Neuronal stem cell (in vitro differentiated cells): ENCODE data around the gene SH3PXD2A.

ENCODE experiments used
- DNase-seq: peaks from one replicate; pipeline ENCODE4 v3.0.0-alpha.2; 2013; ENCODE audit warnings: low spot score
- H2AFZ ChIP-seq: one replicate; pipeline ENCODE4 v1.6.1; 2013; ENCODE audit warnings: mild to moderate bottlenecking, low read length, inconsistent platforms
- H2AK5ac ChIP-seq: 2 replicates; pipeline ENCODE4 v1.6.1; 2013; ENCODE audit warnings: low read depth, mild to moderate bottlenecking, inconsistent platforms, low read length, moderate library complexity, mixed read lengths
- H2BK120ac ChIP-seq: 2 replicates; pipeline ENCODE4 v1.6.1; 2013; ENCODE audit warnings: low read depth, mild to moderate bottlenecking, inconsistent platforms, low read length, moderate library complexity, mixed read lengths
- H2BK12ac ChIP-seq: one replicate; pipeline ENCODE4 v1.6.1; 2013; ENCODE audit warnings: low read length, inconsistent platforms
- H2BK15ac ChIP-seq: 2 replicates; pipeline ENCODE4 v1.6.1; 2013; ENCODE audit warnings: mild to moderate bottlenecking, low read length, inconsistent platforms, mixed read lengths
- H2BK5ac ChIP-seq: one replicate; pipeline ENCODE4 v1.6.1; 2013; ENCODE audit warnings: inconsistent platforms, mild to moderate bottlenecking, low read length, moderate library complexity
- H3K14ac ChIP-seq: one replicate; pipeline ENCODE4 v1.6.1; 2013; ENCODE audit warnings: low read length, inconsistent platforms
- H3K18ac ChIP-seq: 2 replicates; pipeline ENCODE4 v1.6.1; 2013; ENCODE audit warnings: low read length, inconsistent platforms
- H3K23ac ChIP-seq: 2 replicates; pipeline ENCODE4 v1.6.1; 2013; ENCODE audit warnings: low read depth, mild to moderate bottlenecking, mixed read lengths, low read length, inconsistent platforms; ENCODE audit not compliant: poor library complexity
- H3K27ac ChIP-seq: replicated peaks from 3 replicates; pipeline ENCODE4 v1.5.1; 2013; ENCODE audit warnings: low read length, inconsistent platforms
- H3K27me3 ChIP-seq, 3 experiments: 2 replicates each; pipeline ENCODE4 v1.6.1; 2013; ENCODE audit warnings: low read length in 3 of 3, mild to moderate bottlenecking in 2 of 3, inconsistent platforms in 1 of 3, low read depth in 1 of 3, mixed read lengths in 1 of 3, moderate library complexity in 1 of 3; ENCODE audit not compliant: control insufficient read depth in 3 of 3, insufficient read depth in 3 of 3
- H3K36me3 ChIP-seq, 2 donors: replicated peaks in 1 of 2; 2 replicates each; pipeline ENCODE4 v1.6.1; 2013; ENCODE audit warnings: low read length in 2 of 2; ENCODE audit not compliant: control insufficient read depth in 2 of 2, insufficient read depth in 2 of 2
- H3K4ac ChIP-seq: 2 replicates; pipeline ENCODE4 v1.6.1; 2013; ENCODE audit warnings: inconsistent platforms, mild to moderate bottlenecking, low read length, moderate library complexity
- H3K4me1 ChIP-seq, 2 donors: 1 replicate in 1 of 2; 2 replicates in 1 of 2; pipeline ENCODE4 v1.6.1; 2013; ENCODE audit warnings: low read length in 2 of 2, low read depth in 1 of 2; ENCODE audit not compliant: control insufficient read depth in 2 of 2, insufficient read depth in 1 of 2
- H3K4me2 ChIP-seq: one replicate; pipeline ENCODE4 v1.6.1; 2013; ENCODE audit warnings: mild to moderate bottlenecking, low read length, inconsistent platforms; ENCODE audit not compliant: insufficient read depth, poor library complexity, severe bottlenecking
- H3K4me3 ChIP-seq, 2 donors: 2 replicates each; pipeline ENCODE4 v1.5.1; 2013; ENCODE audit warnings: low read length in 2 of 2, mild to moderate bottlenecking in 2 of 2, inconsistent platforms in 1 of 2, moderate library complexity in 1 of 2
- H3K79me1 ChIP-seq: one replicate; pipeline ENCODE4 v1.6.1; 2013; ENCODE audit warnings: low read depth, mild to moderate bottlenecking, inconsistent platforms, low read length, moderate library complexity
- H3K9ac ChIP-seq: one replicate; pipeline ENCODE4 v1.6.1; 2013; ENCODE audit warnings: mild to moderate bottlenecking, low read depth, low read length, inconsistent platforms; ENCODE audit not compliant: poor library complexity
- H3K9me3 ChIP-seq, 2 donors: replicated peaks in 1 of 2; 2 replicates each; pipeline versions ENCODE3 to v1.6.1; 2013; ENCODE audit warnings: low read length in 2 of 2, mild to moderate bottlenecking in 2 of 2, inconsistent platforms in 1 of 2, low read depth in 1 of 2, mixed read lengths in 1 of 2, moderate library complexity in 1 of 2; ENCODE audit not compliant: control insufficient read depth in 2 of 2, insufficient read depth in 1 of 2
- H4K8ac ChIP-seq: one replicate; pipeline ENCODE4 v1.6.1; 2013; ENCODE audit warnings: low read depth, mild to moderate bottlenecking, inconsistent platforms, low read length, moderate library complexity
- H4K91ac ChIP-seq: one replicate; pipeline ENCODE4 v1.6.1; 2013; ENCODE audit warnings: low read length, low read depth, mild to moderate bottlenecking, inconsistent platforms; ENCODE audit not compliant: poor library complexity
- WGBS, 2 donors: extraction: QIAGEN DNeasy Blood & Tissue Kit; methylation state at CpG; one replicate each; pipeline ENCODE4 v1.1.7; 2013; ENCODE audit warnings: missing lambda C conversion rate in 2 of 2, mixed read lengths in 1 of 2; ENCODE audit not compliant: insufficient read length in 2 of 2, insufficient replicate concordance in 1 of 2; ENCODE audit errors: extremely low coverage in 2 of 2; 5-methylcytosine and 5-hydroxymethylcytosine counted together

SH3PXD2A gene

GRCh38 chr10:103590744-103591291 is 264.6 kb downstream of the SH3PXD2A start:
- no peak overlapping the region for H4K91ac ChIP-seq
- no peaks in the 10 kb centered on the region for H3K36me3 ChIP-seq
- H2BK5ac ChIP-seq: peak overlapping the region; percentile 35
- H3K4me1 ChIP-seq: no peaks in the 10 kb centered on the region
- H3K4me2 ChIP-seq: no peak overlapping the region
- H2BK15ac ChIP-seq: peak overlapping the region; percentile 41
- peak overlapping the region; percentile 25 for H2AK5ac ChIP-seq
- peak overlapping the region; percentile 49 for H4K8ac ChIP-seq
- H2BK12ac ChIP-seq: no peak overlapping the region
- no peaks in the 10 kb centered on the region for H3K9me3 ChIP-seq
- no CpG with 5 or more reads among the region's 6 CpGs for WGBS, 2 donors
- H3K4me3 ChIP-seq: no peak overlapping the region
- H3K18ac ChIP-seq: peak overlapping the region; percentile 27
- no peak overlapping the region for H3K9ac ChIP-seq
- no peak overlapping the region for H3K27ac ChIP-seq
- peak overlapping the region; percentile 66 for H3K14ac ChIP-seq
- no peak overlapping the region for H3K4ac ChIP-seq
- no peak overlapping the region for H2AFZ ChIP-seq
- no peaks in the 10 kb centered on the region for H3K27me3 ChIP-seq
- H2BK120ac ChIP-seq: no peak overlapping the region
- H3K23ac ChIP-seq: no peak overlapping the region
- DNase-seq: no peak
- no peaks in the 10 kb centered on the region for H3K79me1 ChIP-seq

- H3K36me3 ChIP-seq: no peaks in the 10 kb centered on the region
- no peak overlapping the region for H3K14ac ChIP-seq
- no CpG with 5 or more reads among the region's 20 CpGs for WGBS, 2 donors
- no peak overlapping the region for H4K91ac ChIP-seq
- no peak overlapping the region for H2BK120ac ChIP-seq
- H2BK12ac ChIP-seq: peak overlapping the region; percentile 65
- H3K4me2 ChIP-seq: no peak overlapping the region
- no peaks in the 10 kb centered on the region for H3K79me1 ChIP-seq
- peak overlapping the region in 1 of 2 donors; percentile 36 for H3K4me3 ChIP-seq
- no peak for DNase-seq
- no peak overlapping the region for H3K9ac ChIP-seq
- no peak overlapping the region for H4K8ac ChIP-seq
- H3K4ac ChIP-seq: no peak overlapping the region
- no peak overlapping the region for H2BK15ac ChIP-seq
- H3K9me3 ChIP-seq: peaks cover 0 to under 1% of the 10 kb centered on the region in 2 donors
- H3K27me3 ChIP-seq: no peaks in the 10 kb centered on the region
- no peak overlapping the region for H2BK5ac ChIP-seq
- no peak overlapping the region for H2AK5ac ChIP-seq
- H3K18ac ChIP-seq: no peak overlapping the region
- H3K4me1 ChIP-seq: no peaks in the 10 kb centered on the region
- H3K27ac ChIP-seq: no peak overlapping the region
- peak overlapping the region; percentile 56 for H3K23ac ChIP-seq
- no peak overlapping the region for H2AFZ ChIP-seq
Observed at GRCh38 chr10:103590060-103590459, 265.3 kb downstream of the SH3PXD2A start.

- H2AFZ ChIP-seq: no peak overlapping the region
- H2BK15ac ChIP-seq: no peak overlapping the region
- no CpG with 5 or more reads among the region's 15 CpGs for WGBS, 2 donors
- H3K23ac ChIP-seq: no peak overlapping the region
- H4K91ac ChIP-seq: no peak overlapping the region
- no peak overlapping the region for H2BK120ac ChIP-seq
- no peak overlapping the region for H2AK5ac ChIP-seq
- no peak overlapping the region for H3K14ac ChIP-seq
- no peak overlapping the region for H3K18ac ChIP-seq
- H3K4me1 ChIP-seq: no peaks in the 10 kb centered on the region
- DNase-seq: no peak
- no peak overlapping the region for H3K4ac ChIP-seq
- H3K27me3 ChIP-seq: no peaks in the 10 kb centered on the region
- no peak overlapping the region for H3K27ac ChIP-seq
- no peak overlapping the region for H2BK5ac ChIP-seq
- no peak overlapping the region for H2BK12ac ChIP-seq
- no peak overlapping the region for H3K4me3 ChIP-seq
- no peak overlapping the region for H3K9ac ChIP-seq
- peaks cover 0 to 2% of the 10 kb centered on the region in 2 donors for H3K9me3 ChIP-seq
- no peak overlapping the region for H3K4me2 ChIP-seq
- H3K79me1 ChIP-seq: no peaks in the 10 kb centered on the region
- H3K36me3 ChIP-seq: no peaks in the 10 kb centered on the region
- H4K8ac ChIP-seq: no peak overlapping the region
Observed at GRCh38 chr10:103589074-103589630, 266.2 kb downstream of the SH3PXD2A start.

- Histone ChIP-seq H3K4ac (no peak overlapping the region), H3K4me2 (no peak overlapping the region), H2BK12ac (no peak overlapping the region), H2AFZ (no peak overlapping the region), H2BK120ac (no peak overlapping the region), H3K4me1 (peaks cover 0 to 4% of the 10 kb centered on the region in 2 donors), H3K9me3 (peaks cover 0 to 2% of the 10 kb centered on the region in 2 donors), H3K23ac (no peak overlapping the region), H3K9ac (no peak overlapping the region), H3K27me3 (no peaks in the 10 kb centered on the region), H3K36me3 (no peaks in the 10 kb centered on the region), H3K79me1 (no peaks in the 10 kb centered on the region), H3K4me3 (no peak overlapping the region), H2AK5ac (no peak overlapping the region), H4K91ac (no peak overlapping the region), H4K8ac (no peak overlapping the region), H3K14ac (no peak overlapping the region), H2BK5ac (no peak overlapping the region), H3K18ac (no peak overlapping the region), H3K27ac (no peak overlapping the region), H2BK15ac (no peak overlapping the region)
- no peak for DNase-seq
Observed at GRCh38 chr10:103587073-103587472, 268.3 kb downstream of the SH3PXD2A start.
